HepG2 (cell line): Measurements from ENCODE around the gene ACTL7B. TPM values are rescaled to one million over a fixed set of nuclear protein-coding genes. Genes with fewer than 3 reads are reported as not detected.

Source experiments
- ATAC-seq: fragments of 200-7000 bp; cut with Tn5 transposase; 3 replicates; pipeline ENCODE4 v1.9.1; 2020; ENCODE audit warnings: mild to moderate bottlenecking, moderate library complexity
- BruUV-seq: library from RNA; stranded (reverse); fragments of 400-500 nt; replicated peaks from 2 replicates; lab custom pipeline; 2021; lab: Mats Ljungman, UMichigan
- CTCF ChIA-PET: fragments of 300-600 bp; formaldehyde crosslinking; extraction: SDS; loops from one replicate; lab custom pipeline; 2021; ENCODE audit warnings: low total read pairs, inconsistent platforms, low intra/inter-chr PET ratio; lab: Yijun Ruan, JAX
- POLR2A ChIA-PET: fragments of 350-600 bp; sonication (Branson Sonifier 250); formaldehyde crosslinking; loops from one replicate; lab custom pipeline; 2020; ENCODE audit warnings: antibody characterized with exemption, inconsistent platforms; lab: Yijun Ruan, JAX
- DNase-seq: peaks from one replicate; pipeline ENCODE4 v3.0.0-alpha.2; 2015; ENCODE audit warnings: low spot score
- FAIRE-seq: peaks from 3 replicates; lab custom pipeline; 2011; peaks lifted over from hg19 to GRCh38; lab: Jason Lieb, UNC
- H2AFZ ChIP-seq: one replicate; pipeline ENCODE4 v1.6.1; 2011; ENCODE audit warnings: low read length, inconsistent platforms
- H3K27ac ChIP-seq: fragments of 300-600 bp; 3 replicates; pipeline ENCODE4 v1.8.0; 2011; ENCODE audit warnings: mixed run types, mild to moderate bottlenecking, mixed read lengths, low read length, inconsistent platforms; ENCODE audit not compliant: insufficient read depth; ENCODE audit errors: extremely low read length
- H3K27me3 ChIP-seq, 2 experiments: fragments of 200-600 bp in 1 of 2; 2 replicates in 1 of 2; 3 replicates in 1 of 2; pipeline versions ENCODE4 v1.6.0 to v1.8.0; 2011; ENCODE audit warnings: low read length in 2 of 2, mild to moderate bottlenecking in 2 of 2, moderate library complexity in 2 of 2, inconsistent platforms in 1 of 2; ENCODE audit not compliant: insufficient read depth in 2 of 2, control insufficient read depth in 1 of 2
- H3K36me3 ChIP-seq, 2 experiments: fragments of 200-600 bp in 1 of 2; replicated peaks in 1 of 2; 2 replicates in 1 of 2; 3 replicates in 1 of 2; pipeline versions ENCODE4 v1.5.1 to v1.8.0; 2011; ENCODE audit warnings: low read length in 2 of 2, inconsistent platforms in 1 of 2; ENCODE audit not compliant: insufficient read depth in 2 of 2, control insufficient read depth in 1 of 2
- H3K4me1 ChIP-seq: 2 replicates; pipeline ENCODE4 v1.5.1; 2012; ENCODE audit warnings: low read length, inconsistent platforms; ENCODE audit not compliant: insufficient read depth
- H3K4me2 ChIP-seq: 2 replicates; pipeline ENCODE4 v1.6.0; 2011; ENCODE audit warnings: low read depth, low read length, inconsistent platforms
- H3K4me3 ChIP-seq, 3 experiments: fragments of 200-600 bp in 1 of 3; sonication (generic), shearing (Covaris generic) in 1 of 3; replicated peaks in 1 of 3; 2 replicates each; pipeline ENCODE4 v1.5.1; 2011 to 2016; ENCODE audit warnings: low read length in 3 of 3, inconsistent platforms in 2 of 3, low read depth in 2 of 3, mild to moderate bottlenecking in 2 of 3, control low read depth in 1 of 3, mixed read lengths in 1 of 3; ENCODE audit not compliant: insufficient read depth in 1 of 3
- H3K79me2 ChIP-seq: one replicate; pipeline ENCODE4 v1.6.1; 2011; ENCODE audit warnings: low read length, inconsistent platforms; ENCODE audit not compliant: insufficient read depth
- H3K9ac ChIP-seq: 2 replicates; pipeline ENCODE4 v1.6.0; 2011; ENCODE audit warnings: mild to moderate bottlenecking, low read depth, low read length, inconsistent platforms; ENCODE audit not compliant: insufficient read depth
- H3K9me3 ChIP-seq: 2 replicates; pipeline ENCODE4 v1.5.1; 2012; ENCODE audit warnings: mild to moderate bottlenecking, low read length
- H4K20me1 ChIP-seq: 2 replicates; pipeline ENCODE4 v1.6.0; 2011; ENCODE audit warnings: inconsistent platforms, mild to moderate bottlenecking, low read length, moderate library complexity; ENCODE audit not compliant: insufficient read depth
- ATRX ChIP-seq: sonication (generic); formaldehyde crosslinking; IDR thresholded peaks from 2 replicates; pipeline ENCODE4 v1.4.0; 2020; ENCODE audit warnings: missing genetic modification reagents, borderline replicate concordance
- CBX5 ChIP-seq: sonication (generic); formaldehyde crosslinking; IDR thresholded peaks from 2 replicates; pipeline ENCODE4 v1.4.0; 2020; ENCODE audit warnings: missing genetic modification reagents, borderline replicate concordance
- KLF16 ChIP-seq, 2 experiments: sonication (generic) in 1 of 2; formaldehyde crosslinking in 1 of 2; IDR thresholded peaks; 2 replicates each; pipeline versions ENCODE4 v1.6.1 to v1.8.0; 2016 to 2023; ENCODE audit warnings: missing genetic modification reagents in 2 of 2, missing compliant biosample characterization in 1 of 2
- PAF1 ChIP-seq: IDR thresholded peaks from 2 replicates; pipeline ENCODE4 v1.6.1; 2016; ENCODE audit warnings: missing genetic modification reagents, missing compliant biosample characterization
- RARG ChIP-seq: sonication (generic); formaldehyde crosslinking; IDR thresholded peaks from 2 replicates; pipeline ENCODE4 v1.4.0; 2020; ENCODE audit warnings: low read depth, mild to moderate bottlenecking, missing genetic modification reagents
- REXO4 ChIP-seq: sonication (generic); formaldehyde crosslinking; IDR thresholded peaks from 2 replicates; pipeline ENCODE4 v1.8.0; 2022; ENCODE audit warnings: missing genetic modification reagents, mild to moderate bottlenecking, borderline replicate concordance
- SIN3A ChIP-seq: IDR thresholded peaks from 2 replicates; pipeline ENCODE4 v1.6.1; 2011; ENCODE audit warnings: low read depth, mild to moderate bottlenecking, control low read depth, low read length, borderline replicate concordance
- SYNCRIP ChIP-seq: fragments of 200-400 bp; formaldehyde crosslinking; IDR thresholded peaks from 2 replicates; pipeline ENCODE4 v1.6.1; 2018; ENCODE audit warnings: mild to moderate bottlenecking, low read depth, low read length; ENCODE audit not compliant: insufficient read depth
- ZFP1 ChIP-seq: IDR thresholded peaks from 2 replicates; pipeline ENCODE4 v1.6.1; 2016
- ZNF17 ChIP-seq: sonication (generic); formaldehyde crosslinking; IDR thresholded peaks from 2 replicates; pipeline ENCODE4 v1.5.0; 2020; ENCODE audit warnings: mild to moderate bottlenecking, missing genetic modification reagents
- ZNF792 ChIP-seq: IDR thresholded peaks from 2 replicates; pipeline ENCODE4 v1.6.1; 2016
- WGBS: methylation state at CpG from one replicate; pipeline ENCODE4 v1.1.6; 2017; ENCODE audit warnings: low lambda C conversion rate; 5-methylcytosine and 5-hydroxymethylcytosine counted together
- in situ Hi-C: cut with HindIII; loops from 2 replicates; pipeline ENCODE4 v1.10.0; 2017; ENCODE audit warnings: low pct_unique_long_range_greater_than_20kb; ENCODE audit not compliant: extremely low pct_ligation_motif_present
- intact Hi-C: fragments of 100-400 bp; cut with micrococcal nuclease; formaldehyde crosslinking; loops from one replicate; pipeline ENCODE4 v1.10.0; 2022; ENCODE audit not compliant: unreplicated experiment
- polyA plus RNA-seq, 8 experiments: library from polyadenylated mRNA; depleted of rRNA in 3 of 8; stranded (reverse) in 7 of 8; unstranded in 1 of 8; fragments of >200 nt; fragmentation: Illumina TruSeq in 4 of 8; extraction: Trizol in 4 of 8; gene quantifications; 2 replicates each; pipeline versions ENCODE4 v1.2.1 to v1.2.3, GENCODE V29; 2011 to 2016; ENCODE audit warnings: low read depth in 4 of 8, missing spikeins in 1 of 8, mixed read lengths in 1 of 8; ENCODE audit not compliant: insufficient read depth in 1 of 8
- total RNA-seq, 5 experiments: library from RNA; depleted of rRNA; stranded (reverse); fragments of >200 nt; fragmentation: Illumina TruSeq; extraction: Trizol; gene quantifications; 2 replicates each; pipeline ENCODE4 v1.2.3, GENCODE V29; 2016; ENCODE audit warnings: low read depth in 1 of 5
- TF ChIP-seq, protein P1 (sequence below), 2 experiments: IDR thresholded peaks; 2 replicates each; pipeline ENCODE4 v1.6.1; 2011 to 2012; ENCODE audit warnings: low read length in 2 of 2, borderline replicate concordance in 1 of 2, low read depth in 1 of 2, mild to moderate bottlenecking in 1 of 2, moderate library complexity in 1 of 2
- TF ChIP-seq, protein P2 (sequence below): sonication (generic); formaldehyde crosslinking; conservative IDR thresholded peaks from 2 replicates; pipeline ENCODE4 v1.4.0; 2020; ENCODE audit warnings: missing genetic modification reagents
- TF ChIP-seq, protein P3 (sequence below): sonication (generic); formaldehyde crosslinking; IDR thresholded peaks from 2 replicates; pipeline ENCODE4 v1.4.0; 2020; ENCODE audit warnings: missing genetic modification reagents; ENCODE audit errors: not compliant biosample characterization
- TF ChIP-seq, protein P4 (sequence below): sonication (generic); formaldehyde crosslinking; IDR thresholded peaks from 2 replicates; pipeline ENCODE4 v1.4.0; 2020; ENCODE audit warnings: mild to moderate bottlenecking, missing genetic modification reagents
- TF ChIP-seq, protein P5 (sequence below): sonication (generic); formaldehyde crosslinking; conservative IDR thresholded peaks from 2 replicates; pipeline ENCODE4 v1.5.0; 2020; ENCODE audit warnings: missing genetic modification reagents

The ACTL7B gene
- total and polyA plus RNA-seq, 2 of the 13 experiments (the other 11 are each of a cell fraction or from before 2014, with no cell fraction given), result 0.07 to 0.11 TPM

DNA sequence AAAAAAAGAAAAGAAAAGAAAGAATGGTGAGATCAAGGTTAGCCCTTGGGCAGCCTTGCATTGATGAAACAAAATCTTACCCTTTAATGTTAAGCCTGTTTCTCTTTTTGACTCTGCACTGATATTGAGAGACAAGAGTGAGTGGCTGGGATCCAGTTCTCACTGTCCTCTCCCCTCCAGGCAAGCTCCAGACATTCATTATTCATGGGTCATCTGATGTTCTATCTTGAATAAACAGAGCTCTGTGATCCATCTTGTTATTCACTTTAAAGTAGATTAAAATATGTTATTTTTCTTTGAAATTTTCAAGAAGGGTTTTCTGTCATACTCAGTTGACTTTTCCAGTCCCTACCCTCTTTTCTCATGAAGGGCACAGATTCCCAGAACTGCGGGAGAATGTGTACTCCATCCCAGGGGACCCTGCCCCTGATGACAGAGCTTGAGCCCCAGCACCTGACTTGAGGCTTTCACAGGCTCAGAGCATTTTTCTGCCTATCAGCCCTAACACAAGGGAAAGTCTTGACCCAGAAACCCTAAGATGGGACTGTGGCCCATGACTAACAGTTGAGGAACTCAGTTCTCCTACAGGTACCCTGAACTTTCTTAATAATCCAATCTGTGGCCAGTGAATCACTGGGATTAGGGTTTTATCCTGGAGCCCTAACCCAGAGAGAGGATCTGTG, 24.1 kb downstream of the ACTL7B start (continued):
- TF ChIP-seq, protein P1, sequence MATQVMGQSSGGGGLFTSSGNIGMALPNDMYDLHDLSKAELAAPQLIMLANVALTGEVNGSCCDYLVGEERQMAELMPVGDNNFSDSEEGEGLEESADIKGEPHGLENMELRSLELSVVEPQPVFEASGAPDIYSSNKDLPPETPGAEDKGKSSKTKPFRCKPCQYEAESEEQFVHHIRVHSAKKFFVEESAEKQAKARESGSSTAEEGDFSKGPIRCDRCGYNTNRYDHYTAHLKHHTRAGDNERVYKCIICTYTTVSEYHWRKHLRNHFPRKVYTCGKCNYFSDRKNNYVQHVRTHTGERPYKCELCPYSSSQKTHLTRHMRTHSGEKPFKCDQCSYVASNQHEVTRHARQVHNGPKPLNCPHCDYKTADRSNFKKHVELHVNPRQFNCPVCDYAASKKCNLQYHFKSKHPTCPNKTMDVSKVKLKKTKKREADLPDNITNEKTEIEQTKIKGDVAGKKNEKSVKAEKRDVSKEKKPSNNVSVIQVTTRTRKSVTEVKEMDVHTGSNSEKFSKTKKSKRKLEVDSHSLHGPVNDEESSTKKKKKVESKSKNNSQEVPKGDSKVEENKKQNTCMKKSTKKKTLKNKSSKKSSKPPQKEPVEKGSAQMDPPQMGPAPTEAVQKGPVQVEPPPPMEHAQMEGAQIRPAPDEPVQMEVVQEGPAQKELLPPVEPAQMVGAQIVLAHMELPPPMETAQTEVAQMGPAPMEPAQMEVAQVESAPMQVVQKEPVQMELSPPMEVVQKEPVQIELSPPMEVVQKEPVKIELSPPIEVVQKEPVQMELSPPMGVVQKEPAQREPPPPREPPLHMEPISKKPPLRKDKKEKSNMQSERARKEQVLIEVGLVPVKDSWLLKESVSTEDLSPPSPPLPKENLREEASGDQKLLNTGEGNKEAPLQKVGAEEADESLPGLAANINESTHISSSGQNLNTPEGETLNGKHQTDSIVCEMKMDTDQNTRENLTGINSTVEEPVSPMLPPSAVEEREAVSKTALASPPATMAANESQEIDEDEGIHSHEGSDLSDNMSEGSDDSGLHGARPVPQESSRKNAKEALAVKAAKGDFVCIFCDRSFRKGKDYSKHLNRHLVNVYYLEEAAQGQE (IDR thresholded peaks at IDR 0.05; ENCODE audit: borderline replicate concordance in 1 of 2, low read depth in 1 of 2, low read length in 2 of 2), result no peak
- TF ChIP-seq KLF16 (CRISPR knock-in tag; IDR thresholded peaks at IDR 0.05) (no peak), RARG (no peak), ZFP1 (CRISPR knock-in tag) (no peak)

DNA sequence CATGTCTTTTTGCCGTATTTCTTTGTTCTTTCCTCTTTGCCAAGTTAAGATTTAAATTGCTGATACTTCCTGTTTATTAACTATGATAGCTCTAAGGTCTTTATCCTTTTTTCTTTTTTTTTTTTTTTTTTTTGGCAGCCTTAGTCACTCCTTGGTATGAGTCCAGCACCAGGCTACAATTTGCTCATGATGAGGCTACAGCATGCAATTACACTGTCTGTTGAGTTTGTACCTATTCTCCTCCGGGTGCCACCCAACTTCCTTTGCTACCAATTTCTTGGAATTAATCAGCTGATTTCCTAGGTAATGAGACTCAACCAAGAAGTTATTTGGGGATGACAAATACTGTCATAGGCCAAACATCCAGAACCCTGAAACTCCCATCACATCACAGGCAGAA, 25.5 kb downstream of the ACTL7B start:
- CTCF ChIA-PET, result no interaction called here
- TF ChIP-seq ZNF792 (CRISPR knock-in tag) (no peak), REXO4 (CRISPR knock-in tag) (no peak), SYNCRIP (no peak), ZNF17 (CRISPR knock-in tag) (no peak), CBX5 (no peak), PAF1 (CRISPR knock-in tag) (no peak), ATRX (no peak), SIN3A (no peak)
- TF ChIP-seq, protein P2, sequence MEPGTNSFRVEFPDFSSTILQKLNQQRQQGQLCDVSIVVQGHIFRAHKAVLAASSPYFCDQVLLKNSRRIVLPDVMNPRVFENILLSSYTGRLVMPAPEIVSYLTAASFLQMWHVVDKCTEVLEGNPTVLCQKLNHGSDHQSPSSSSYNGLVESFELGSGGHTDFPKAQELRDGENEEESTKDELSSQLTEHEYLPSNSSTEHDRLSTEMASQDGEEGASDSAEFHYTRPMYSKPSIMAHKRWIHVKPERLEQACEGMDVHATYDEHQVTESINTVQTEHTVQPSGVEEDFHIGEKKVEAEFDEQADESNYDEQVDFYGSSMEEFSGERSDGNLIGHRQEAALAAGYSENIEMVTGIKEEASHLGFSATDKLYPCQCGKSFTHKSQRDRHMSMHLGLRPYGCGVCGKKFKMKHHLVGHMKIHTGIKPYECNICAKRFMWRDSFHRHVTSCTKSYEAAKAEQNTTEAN (CRISPR knock-in tag), result no peak
- TF ChIP-seq, protein P3, sequence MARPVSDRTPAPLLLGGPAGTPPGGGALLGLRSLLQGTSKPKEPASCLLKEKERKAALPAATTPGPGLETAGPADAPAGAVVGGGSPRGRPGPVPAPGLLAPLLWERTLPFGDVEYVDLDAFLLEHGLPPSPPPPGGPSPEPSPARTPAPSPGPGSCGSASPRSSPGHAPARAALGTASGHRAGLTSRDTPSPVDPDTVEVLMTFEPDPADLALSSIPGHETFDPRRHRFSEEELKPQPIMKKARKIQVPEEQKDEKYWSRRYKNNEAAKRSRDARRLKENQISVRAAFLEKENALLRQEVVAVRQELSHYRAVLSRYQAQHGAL (CRISPR knock-in tag), result no peak
- TF ChIP-seq, protein P4, sequence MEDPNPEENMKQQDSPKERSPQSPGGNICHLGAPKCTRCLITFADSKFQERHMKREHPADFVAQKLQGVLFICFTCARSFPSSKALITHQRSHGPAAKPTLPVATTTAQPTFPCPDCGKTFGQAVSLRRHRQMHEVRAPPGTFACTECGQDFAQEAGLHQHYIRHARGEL (CRISPR knock-in tag), result no peak
- TF ChIP-seq, protein P5, sequence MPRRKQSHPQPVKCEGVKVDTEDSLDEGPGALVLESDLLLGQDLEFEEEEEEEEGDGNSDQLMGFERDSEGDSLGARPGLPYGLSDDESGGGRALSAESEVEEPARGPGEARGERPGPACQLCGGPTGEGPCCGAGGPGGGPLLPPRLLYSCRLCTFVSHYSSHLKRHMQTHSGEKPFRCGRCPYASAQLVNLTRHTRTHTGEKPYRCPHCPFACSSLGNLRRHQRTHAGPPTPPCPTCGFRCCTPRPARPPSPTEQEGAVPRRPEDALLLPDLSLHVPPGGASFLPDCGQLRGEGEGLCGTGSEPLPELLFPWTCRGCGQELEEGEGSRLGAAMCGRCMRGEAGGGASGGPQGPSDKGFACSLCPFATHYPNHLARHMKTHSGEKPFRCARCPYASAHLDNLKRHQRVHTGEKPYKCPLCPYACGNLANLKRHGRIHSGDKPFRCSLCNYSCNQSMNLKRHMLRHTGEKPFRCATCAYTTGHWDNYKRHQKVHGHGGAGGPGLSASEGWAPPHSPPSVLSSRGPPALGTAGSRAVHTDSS, result no peak

More for the DNA sequence above, 25.5 kb downstream of the ACTL7B start:
- Histone ChIP-seq H3K4me3 (no peak overlapping the region), H3K9ac (no peak overlapping the region), H3K4me1 (peaks cover 19% of the 10 kb centered on the region; the same call in 1 of the 2 replicates), H3K27me3 (no peaks in the 10 kb centered on the region), H2AFZ (no peak overlapping the region), H3K27ac (no peak overlapping the region), H3K36me3 (no peaks in the 10 kb centered on the region), H3K4me2 (no peak overlapping the region), H3K9me3 (no peaks in the 10 kb centered on the region), H3K79me2 (no peaks in the 10 kb centered on the region), H4K20me1 (no peaks in the 10 kb centered on the region)
- intact Hi-C loops (no loop called here), in situ Hi-C loops (no loop called here)
- WGBS, result 90% methylated on average over 2 of the region's 2 CpGs
- ATAC-seq (no peak), DNase-seq (no peak), FAIRE-seq (no peak)
- POLR2A ChIA-PET, result no interaction called here
- no TSS peak for BruUV-seq
